Dermis blood vessel endothelial cell (primary cell): ENCODE results near the gene TTC3. TPM values are rescaled to one million over a fixed set of nuclear protein-coding genes. Genes with fewer than 3 reads are reported as not detected.

Experiments
- total RNA-seq: library from RNA; depleted of rRNA; stranded (reverse); fragments of >200 nt; gene quantifications from 2 replicates; pipeline ENCODE4 v1.2.3, GENCODE V29; 2014

The TTC3 gene
- total RNA-seq, 1 donor from 2014 or later = 198 TPM

Other genes with a start within 250 kb of the TTC3 start
- gene HLCS, start 106.6 kb upstream of the TTC3 start, total RNA-seq = 14.3 and 19.5 TPM in 2 replicates
- gene RIPPLY3, start 66.6 kb upstream of the TTC3 start, total RNA-seq = under 0.01 TPM in 1 of 2 replicates, not detected in the other
- 4.2 and 5.6 TPM in 2 replicates for gene PIGP, start 183 bp upstream of the TTC3 start, total RNA-seq
- gene VPS26C, start 194.1 kb downstream of the TTC3 start, total RNA-seq = 106 and 115 TPM in 2 replicates